Thyroid gland (tissue), 4 donors: Measurements from ENCODE around the gene TEX54.

Source experiments
- CTCF ChIP-seq, 6 experiments: fragments of 200-600 bp in 3 of 6; fragments of 450-650 bp in 3 of 6; sonication (generic) in 3 of 6; IDR thresholded peaks; one replicate each; pipeline ENCODE4 v1.5.1; 2016 to 2019; ENCODE audit warnings: antibody characterized with exemption in 6 of 6, mild to moderate bottlenecking in 2 of 6, inconsistent platforms in 1 of 6, moderate library complexity in 1 of 6
- POLR2A ChIP-seq, 2 donors: fragments of 450-650 bp; IDR thresholded peaks; one replicate each; pipeline ENCODE4 v1.6.1; 2017; ENCODE audit warnings: antibody characterized with exemption in 2 of 2, mild to moderate bottlenecking in 2 of 2, moderate library complexity in 1 of 2

- TF ChIP-seq POLR2A (IDR thresholded peaks at IDR 0.05) = no peak
- TF ChIP-seq CTCF (IDR thresholded peaks at IDR 0.05) = no peak
Observed at GRCh38 chr11:62835336-62835735, 2.7 kb upstream of the TEX54 start.
